ENCODE measurements around the gene TRAF3IP1. TPM values are rescaled to one million over a fixed set of nuclear protein-coding genes. Genes with fewer than 3 reads are reported as not detected.
"Not testable (repeated sequence)": the region's sequence is repeated elsewhere in the genome, so short reads cannot be mapped to it uniquely, and the experiment has no call there.

The TRAF3IP1 gene
- total RNA-seq, 4 donors from 2014 or later: 19.6 to 28.4 (median 21.7) TPM

GRCh38 chr2:238326801-238327365, 6.6 kb downstream of the TRAF3IP1 start:
- Histone ChIP-seq H3K4me1 (peaks cover 0 to 5% (median 2%) of the 10 kb centered on the region in 3 donors), H3K27me3 (no peaks in the 10 kb centered on the region), H3K36me3 (peaks cover 0 to 83% of the 10 kb centered on the region in 2 donors), H3K4me3 (no peak overlapping the region), H3K9me3 (no peaks in the 10 kb centered on the region), H3K27ac (no peak overlapping the region)
- 83 to 92% methylated on average over 3 to 11 of the region's 12 CpGs for WGBS, 2 donors (ENCODE audit: low coverage in 1 of 2)
- ATAC-seq: no peak
- no peak for TF ChIP-seq POLR2A (IDR thresholded peaks at IDR 0.05)
- TF ChIP-seq EP300 (IDR thresholded peaks at IDR 0.05): no peak
- TF ChIP-seq, protein P1, sequence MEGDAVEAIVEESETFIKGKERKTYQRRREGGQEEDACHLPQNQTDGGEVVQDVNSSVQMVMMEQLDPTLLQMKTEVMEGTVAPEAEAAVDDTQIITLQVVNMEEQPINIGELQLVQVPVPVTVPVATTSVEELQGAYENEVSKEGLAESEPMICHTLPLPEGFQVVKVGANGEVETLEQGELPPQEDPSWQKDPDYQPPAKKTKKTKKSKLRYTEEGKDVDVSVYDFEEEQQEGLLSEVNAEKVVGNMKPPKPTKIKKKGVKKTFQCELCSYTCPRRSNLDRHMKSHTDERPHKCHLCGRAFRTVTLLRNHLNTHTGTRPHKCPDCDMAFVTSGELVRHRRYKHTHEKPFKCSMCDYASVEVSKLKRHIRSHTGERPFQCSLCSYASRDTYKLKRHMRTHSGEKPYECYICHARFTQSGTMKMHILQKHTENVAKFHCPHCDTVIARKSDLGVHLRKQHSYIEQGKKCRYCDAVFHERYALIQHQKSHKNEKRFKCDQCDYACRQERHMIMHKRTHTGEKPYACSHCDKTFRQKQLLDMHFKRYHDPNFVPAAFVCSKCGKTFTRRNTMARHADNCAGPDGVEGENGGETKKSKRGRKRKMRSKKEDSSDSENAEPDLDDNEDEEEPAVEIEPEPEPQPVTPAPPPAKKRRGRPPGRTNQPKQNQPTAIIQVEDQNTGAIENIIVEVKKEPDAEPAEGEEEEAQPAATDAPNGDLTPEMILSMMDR (IDR thresholded peaks at IDR 0.05): no peak
- no peak for TF ChIP-seq POLR2AphosphoS5 (IDR thresholded peaks at IDR 0.05)

- no peaks in the 10 kb centered on the region for H3K27me3 ChIP-seq
- 97 to 100% methylated on average over 3 of the region's 3 CpGs for WGBS, 2 donors (ENCODE audit: low coverage in 1 of 2)
- TF ChIP-seq POLR2A (IDR thresholded peaks at IDR 0.05) (no peak), EP300 (IDR thresholded peaks at IDR 0.05) (no peak), POLR2AphosphoS5 (IDR thresholded peaks at IDR 0.05) (no peak)
- TF ChIP-seq, protein P1 (IDR thresholded peaks at IDR 0.05): no peak
- H3K27ac ChIP-seq: no peak overlapping the region
- no peaks in the 10 kb centered on the region for H3K4me1 ChIP-seq
- H3K9me3 ChIP-seq: no peaks in the 10 kb centered on the region
- peaks cover 0 to 85% of the 10 kb centered on the region in 2 donors for H3K36me3 ChIP-seq
- H3K4me3 ChIP-seq: no peak overlapping the region
- no peak for ATAC-seq
Observed at GRCh38 chr2:238327751-238328150, 7.4 kb downstream of the TRAF3IP1 start.

- WGBS, 2 donors (ENCODE audit: low coverage in 1 of 2): 81 to 82% methylated on average over 3 to 6 of the region's 9 CpGs
- Histone ChIP-seq H3K27me3 (no peaks in the 10 kb centered on the region), H3K4me1 (no peaks in the 10 kb centered on the region), H3K9me3 (no peaks in the 10 kb centered on the region), H3K36me3 (peaks cover 0 to 77% of the 10 kb centered on the region in 2 donors), H3K4me3 (no peak overlapping the region), H3K27ac (no peak overlapping the region)
- no peak for ATAC-seq
- TF ChIP-seq EP300 (IDR thresholded peaks at IDR 0.05): no peak
- no peak for TF ChIP-seq POLR2A (IDR thresholded peaks at IDR 0.05)
- TF ChIP-seq POLR2AphosphoS5 (IDR thresholded peaks at IDR 0.05): no peak
- TF ChIP-seq, protein P1 (IDR thresholded peaks at IDR 0.05): no peak
Observed at GRCh38 chr2:238330391-238330790, 10.1 kb downstream of the TRAF3IP1 start.

- ATAC-seq: no peak
- Histone ChIP-seq H3K27me3 (no peaks in the 10 kb centered on the region), H3K4me3 (no peak overlapping the region), H3K36me3 (peaks cover 0 to 66% of the 10 kb centered on the region in 2 donors), H3K4me1 (no peaks in the 10 kb centered on the region), H3K27ac (no peak overlapping the region), H3K9me3 (no peaks in the 10 kb centered on the region)
- 88 to 91% methylated on average over 4 to 5 of the region's 5 CpGs for WGBS, 2 donors (ENCODE audit: low coverage in 1 of 2)
- TF ChIP-seq, protein P1 (IDR thresholded peaks at IDR 0.05): no peak
- TF ChIP-seq EP300 (IDR thresholded peaks at IDR 0.05) (no peak), POLR2A (IDR thresholded peaks at IDR 0.05) (no peak), POLR2AphosphoS5 (IDR thresholded peaks at IDR 0.05) (no peak)
Observed at GRCh38 chr2:238331916-238332315, 11.6 kb downstream of the TRAF3IP1 start.

DNA sequence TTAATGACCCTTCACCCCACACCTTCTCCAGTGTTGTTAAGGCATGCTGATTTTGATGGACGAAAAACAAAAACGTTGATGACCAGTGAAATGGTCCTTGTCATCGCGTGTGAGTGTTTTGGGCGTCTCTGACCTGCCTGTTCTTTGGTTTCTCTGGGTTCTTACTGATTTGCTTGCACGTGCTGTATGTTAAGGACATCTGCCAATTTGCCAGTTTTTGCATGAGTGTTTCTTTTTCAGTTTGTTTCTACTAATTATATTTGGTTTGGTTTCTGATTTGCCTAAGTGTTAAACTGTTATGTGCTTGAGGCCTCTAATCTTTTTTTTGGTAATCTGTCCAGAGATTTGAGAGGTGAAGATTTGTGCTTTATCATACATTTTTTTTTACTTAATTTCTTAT, 14.6 kb downstream of the TRAF3IP1 start:
- no peaks in the 10 kb centered on the region for H3K9me3 ChIP-seq
- no peaks in the 10 kb centered on the region for H3K27me3 ChIP-seq
- TF ChIP-seq, protein P1 (IDR thresholded peaks at IDR 0.05): no peak
- no peak for TF ChIP-seq POLR2AphosphoS5 (IDR thresholded peaks at IDR 0.05)
- no peak for ATAC-seq
- H3K27ac ChIP-seq: no peak overlapping the region
- no peaks in the 10 kb centered on the region for H3K4me1 ChIP-seq
- 89 to 91% methylated on average over 6 of the region's 6 CpGs for WGBS, 2 donors (ENCODE audit: low coverage in 1 of 2)
- H3K4me3 ChIP-seq: no peak overlapping the region
- peaks cover 0 to 52% of the 10 kb centered on the region in 2 donors for H3K36me3 ChIP-seq

DNA sequence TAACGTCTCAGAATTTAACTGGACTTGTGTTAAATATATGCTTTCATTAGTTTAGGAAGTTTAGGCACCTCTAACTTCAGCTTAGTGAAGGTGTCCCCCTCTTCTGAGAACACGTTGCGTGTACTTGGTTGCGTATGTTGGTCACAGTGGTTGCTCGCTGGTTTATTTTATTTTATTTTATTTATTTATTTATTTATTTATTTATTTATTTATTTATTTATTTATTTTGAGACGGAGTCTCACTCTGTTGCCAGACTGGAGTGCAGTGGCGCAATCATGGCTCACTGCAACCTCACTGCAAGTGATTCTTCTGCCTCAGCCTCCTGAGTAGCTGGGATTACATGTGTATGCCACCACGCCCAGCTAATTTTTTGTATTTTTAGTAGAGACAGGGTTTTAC, 15.3 kb downstream of the TRAF3IP1 start:
- peaks cover 0 to 45% of the 10 kb centered on the region in 2 donors for H3K36me3 ChIP-seq
- not testable (repeated sequence) for H3K4me3 ChIP-seq, H3K4me1 ChIP-seq, H3K27ac ChIP-seq, H3K9me3 ChIP-seq, H3K27me3 ChIP-seq, ATAC-seq
- WGBS, 2 donors (ENCODE audit: low coverage in 1 of 2): 94 to 95% methylated on average over 6 to 7 of the region's 8 CpGs
